HG02759 (cell line): ENCODE measurements around the gene ASIC1.
"Not testable (repeated sequence)": the region's sequence is repeated elsewhere in the genome, so short reads cannot be mapped to it uniquely, and the experiment has no call there.

Experiments used
- ATAC-seq: cut with Tn5 transposase; IDR thresholded peaks from one replicate; pipeline ENCODE4 v1.9.1; 2021; ENCODE audit warnings: mild to moderate bottlenecking, moderate library complexity; ENCODE audit not compliant: unreplicated experiment

ASIC1 gene

GRCh38 chr12:50084409-50084774 lies 27.0 kb downstream of the ASIC1 start:
- not testable (repeated sequence) for ATAC-seq

- ATAC-seq: peak; percentile 91
These were observed 27.6 kb downstream of the ASIC1 start, which contains the start of gene SMARCD1 for GRCh38 chr12:50084775-50085614. TSS of gene SMARCD1 (plus strand) at chr12:50085342. CDS start at chr12:50085370, 28 bp downstream.

GRCh38 chr12:50085615-50086072 lies 28.2 kb downstream of the ASIC1 start:
- ATAC-seq: peak; percentile 4

GRCh38 chr12:50086148-50086547 lies 28.8 kb downstream of the ASIC1 start:
- ATAC-seq: no peak

- no peak for ATAC-seq
These were observed 29.8 kb downstream of the ASIC1 start for GRCh38 chr12:50087151-50087550.

- no peak for ATAC-seq
These were observed 30.6 kb downstream of the ASIC1 start for GRCh38 chr12:50087995-50088394.

GRCh38 chr12:50088577-50089335 lies 31.4 kb downstream of the ASIC1 start:
- no peak for ATAC-seq

GRCh38 chr12:50089730-50090129 lies 32.3 kb downstream of the ASIC1 start:
- ATAC-seq: no peak

- no peak for ATAC-seq
These were observed 33.0 kb downstream of the ASIC1 start for GRCh38 chr12:50090391-50090790.

- no peak for ATAC-seq
These were observed 40.6 kb downstream of the ASIC1 start for GRCh38 chr12:50097952-50098351.

GRCh38 chr12:50099302-50100008 lies 42.1 kb downstream of the ASIC1 start:
- ATAC-seq: no peak

- ATAC-seq: no peak
These were observed 43.2 kb downstream of the ASIC1 start for GRCh38 chr12:50100561-50100960.

- ATAC-seq: no peak
These were observed 44.3 kb downstream of the ASIC1 start for GRCh38 chr12:50101663-50102062.

GRCh38 chr12:50102131-50102531 lies 44.7 kb downstream of the ASIC1 start:
- no peak for ATAC-seq

- no peak for ATAC-seq
These were observed 45.4 kb downstream of the ASIC1 start for GRCh38 chr12:50102646-50103309.

- no peak for ATAC-seq
These were observed 46.0 kb downstream of the ASIC1 start for GRCh38 chr12:50103351-50103750.

- no peak for ATAC-seq
These were observed 46.4 kb downstream of the ASIC1 start, which contains the start of gene GPD1 for GRCh38 chr12:50103767-50104321. TSS of gene GPD1 (plus strand) at chr12:50104008. CDS start at chr12:50104051, 43 bp downstream.

GRCh38 chr12:50104417-50105366 lies 47.3 kb downstream of the ASIC1 start:
- no peak for ATAC-seq

- ATAC-seq: no peak
These were observed 48.6 kb downstream of the ASIC1 start for GRCh38 chr12:50105913-50106450.
